ENCODE results near the gene TRPV2.
"Not testable (repeated sequence)": the region's sequence is repeated elsewhere in the genome, so short reads cannot be mapped to it uniquely, and the experiment has no call there.

The TRPV2 gene, protein sequence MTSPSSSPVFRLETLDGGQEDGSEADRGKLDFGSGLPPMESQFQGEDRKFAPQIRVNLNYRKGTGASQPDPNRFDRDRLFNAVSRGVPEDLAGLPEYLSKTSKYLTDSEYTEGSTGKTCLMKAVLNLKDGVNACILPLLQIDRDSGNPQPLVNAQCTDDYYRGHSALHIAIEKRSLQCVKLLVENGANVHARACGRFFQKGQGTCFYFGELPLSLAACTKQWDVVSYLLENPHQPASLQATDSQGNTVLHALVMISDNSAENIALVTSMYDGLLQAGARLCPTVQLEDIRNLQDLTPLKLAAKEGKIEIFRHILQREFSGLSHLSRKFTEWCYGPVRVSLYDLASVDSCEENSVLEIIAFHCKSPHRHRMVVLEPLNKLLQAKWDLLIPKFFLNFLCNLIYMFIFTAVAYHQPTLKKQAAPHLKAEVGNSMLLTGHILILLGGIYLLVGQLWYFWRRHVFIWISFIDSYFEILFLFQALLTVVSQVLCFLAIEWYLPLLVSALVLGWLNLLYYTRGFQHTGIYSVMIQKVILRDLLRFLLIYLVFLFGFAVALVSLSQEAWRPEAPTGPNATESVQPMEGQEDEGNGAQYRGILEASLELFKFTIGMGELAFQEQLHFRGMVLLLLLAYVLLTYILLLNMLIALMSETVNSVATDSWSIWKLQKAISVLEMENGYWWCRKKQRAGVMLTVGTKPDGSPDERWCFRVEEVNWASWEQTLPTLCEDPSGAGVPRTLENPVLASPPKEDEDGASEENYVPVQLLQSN

DNA sequence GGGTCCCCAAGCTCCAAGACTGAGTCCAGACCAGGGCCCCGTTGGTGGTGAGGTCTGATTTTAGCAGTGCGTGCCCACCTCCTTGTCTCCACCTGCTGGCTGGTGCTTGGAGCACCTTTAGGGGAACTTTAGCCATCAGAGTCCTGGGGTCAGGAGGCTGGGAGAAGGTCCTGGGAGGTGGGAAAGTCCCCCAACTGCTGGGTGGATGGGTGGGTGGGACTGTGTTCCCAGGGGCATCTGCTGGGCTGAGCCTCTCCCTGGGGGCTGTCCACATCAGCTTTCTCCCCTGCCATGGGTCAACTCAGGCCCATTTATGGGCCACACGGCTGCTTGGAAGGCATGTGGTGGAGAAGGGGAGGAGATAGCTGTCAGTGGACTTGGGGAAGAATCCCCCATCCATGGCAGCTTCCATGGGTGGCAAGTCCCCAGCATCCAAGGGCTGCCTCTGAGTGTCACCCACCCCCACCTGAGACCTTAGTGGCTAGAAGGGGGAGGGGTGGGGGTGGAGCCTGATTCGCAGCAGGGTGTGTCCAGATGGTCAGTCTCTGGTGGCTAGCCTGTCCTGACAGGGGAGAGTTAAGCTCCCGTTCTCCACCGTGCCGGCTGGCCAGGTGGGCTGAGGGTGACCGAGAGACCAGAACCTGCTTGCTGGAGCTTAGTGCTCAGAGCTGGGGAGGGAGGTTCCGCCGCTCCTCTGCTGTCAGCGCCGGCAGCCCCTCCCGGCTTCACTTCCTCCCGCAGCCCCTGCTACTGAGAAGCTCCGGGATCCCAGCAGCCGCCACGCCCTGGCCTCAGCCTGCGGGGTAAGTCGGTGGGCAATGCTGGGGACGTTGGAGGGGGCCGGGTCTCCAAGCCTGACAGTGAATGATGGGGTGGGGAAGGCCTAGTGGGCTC is at the start of gene TRPV2:
Gene TRPV2 (plus strand): TSS at position 541 of the 894 bp plus-strand sequence. CDS start 2,098 bp downstream, outside the sequence.
- DNase-seq (ENCODE audit: low read depth) = no peak

DNA sequence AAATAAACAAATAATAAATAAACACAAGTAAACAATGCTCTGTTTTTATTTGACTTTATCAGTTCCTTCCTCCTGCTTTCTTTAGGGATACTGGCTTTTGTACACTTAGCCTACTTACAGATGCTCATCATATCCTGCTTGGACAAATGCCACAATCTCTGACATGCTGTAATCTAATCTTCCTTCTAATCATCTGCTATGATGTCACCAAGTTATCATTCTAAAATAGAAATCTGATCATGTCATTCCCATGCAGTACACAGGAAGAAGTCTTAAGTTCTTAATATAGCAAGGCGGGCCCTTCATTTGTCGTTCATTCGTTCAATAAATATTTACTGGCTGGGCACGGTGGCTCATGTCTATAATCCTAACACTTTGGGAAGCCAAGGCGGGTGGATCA is 43.6 kb upstream of the TRPV2 start:
- peak; percentile 87 for DNase-seq (ENCODE audit: low read depth)

DNA sequence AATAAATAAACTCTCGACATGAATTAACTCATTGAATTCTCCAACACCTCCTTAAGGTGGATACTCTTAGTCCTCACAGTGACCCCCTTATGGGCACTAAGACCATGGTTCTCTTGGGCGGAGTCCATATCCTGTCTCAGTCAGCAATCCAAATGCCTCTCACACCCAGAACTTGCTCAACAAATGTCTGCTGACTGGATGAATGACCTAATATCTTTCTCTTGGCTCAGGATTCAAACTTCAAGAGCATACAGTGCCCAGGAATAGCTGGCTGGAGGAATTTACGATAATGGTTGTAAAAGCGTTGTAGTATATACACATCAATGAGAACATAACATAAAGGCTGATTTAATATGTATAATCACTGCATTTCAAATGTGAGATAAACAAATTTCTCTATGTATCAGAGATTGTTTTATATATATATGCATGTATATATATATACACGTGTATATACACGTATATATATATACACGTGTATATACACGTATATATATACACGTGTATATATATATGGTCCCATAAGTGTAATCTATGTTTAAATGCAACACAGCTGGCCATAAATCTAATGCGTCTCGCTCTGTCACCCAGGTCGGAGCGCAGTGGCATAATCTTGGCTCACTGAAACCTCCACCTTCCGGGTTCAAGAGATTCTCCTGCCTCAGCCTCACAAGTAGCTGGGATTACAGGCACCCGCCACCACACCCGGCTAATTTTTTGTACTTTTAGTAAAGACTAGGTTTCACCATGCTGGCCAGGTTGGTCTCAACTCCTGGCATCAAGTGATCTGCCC is 41.0 kb upstream of the TRPV2 start:
- no peak for DNase-seq (ENCODE audit: low read depth)

- no peak for DNase-seq (ENCODE audit: low read depth)
Measured at GRCh38 chr17:16377941-16378341, 37.4 kb upstream of the TRPV2 start.

DNA sequence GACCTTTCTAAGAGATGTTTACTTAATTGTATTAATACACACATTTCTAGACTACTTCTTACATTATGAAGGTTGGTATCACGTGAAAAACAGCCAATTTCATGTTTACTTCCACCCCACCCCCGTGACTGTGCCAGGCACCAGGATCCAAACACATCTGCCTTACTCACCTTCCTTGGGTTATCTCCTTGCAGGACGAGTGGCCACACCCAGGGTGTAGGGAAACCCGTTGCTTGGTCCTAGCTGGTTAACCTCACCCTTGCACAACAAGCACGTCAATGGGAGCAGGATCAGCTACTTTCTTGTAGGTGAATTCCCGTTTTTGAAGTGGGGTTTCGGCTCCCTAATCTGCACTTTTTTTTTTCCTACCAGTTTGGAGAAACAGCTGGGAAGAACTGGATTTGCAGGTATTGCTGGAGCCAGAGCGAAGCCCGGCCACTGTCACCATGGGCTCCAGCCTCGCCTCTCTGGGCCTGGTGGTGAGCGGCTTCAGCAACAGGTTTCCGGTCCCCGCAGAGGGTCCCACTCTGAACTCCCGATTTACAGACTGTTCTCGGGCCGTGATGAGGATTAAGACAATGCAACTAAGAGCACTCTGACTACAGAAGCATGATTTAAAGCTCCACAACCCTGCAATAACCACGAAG is 36.6 kb upstream of the TRPV2 start:
- no peak for DNase-seq (ENCODE audit: low read depth)

- DNase-seq (ENCODE audit: low read depth) = no peak
Measured at GRCh38 chr17:16379654-16380053, 35.7 kb upstream of the TRPV2 start.

DNA sequence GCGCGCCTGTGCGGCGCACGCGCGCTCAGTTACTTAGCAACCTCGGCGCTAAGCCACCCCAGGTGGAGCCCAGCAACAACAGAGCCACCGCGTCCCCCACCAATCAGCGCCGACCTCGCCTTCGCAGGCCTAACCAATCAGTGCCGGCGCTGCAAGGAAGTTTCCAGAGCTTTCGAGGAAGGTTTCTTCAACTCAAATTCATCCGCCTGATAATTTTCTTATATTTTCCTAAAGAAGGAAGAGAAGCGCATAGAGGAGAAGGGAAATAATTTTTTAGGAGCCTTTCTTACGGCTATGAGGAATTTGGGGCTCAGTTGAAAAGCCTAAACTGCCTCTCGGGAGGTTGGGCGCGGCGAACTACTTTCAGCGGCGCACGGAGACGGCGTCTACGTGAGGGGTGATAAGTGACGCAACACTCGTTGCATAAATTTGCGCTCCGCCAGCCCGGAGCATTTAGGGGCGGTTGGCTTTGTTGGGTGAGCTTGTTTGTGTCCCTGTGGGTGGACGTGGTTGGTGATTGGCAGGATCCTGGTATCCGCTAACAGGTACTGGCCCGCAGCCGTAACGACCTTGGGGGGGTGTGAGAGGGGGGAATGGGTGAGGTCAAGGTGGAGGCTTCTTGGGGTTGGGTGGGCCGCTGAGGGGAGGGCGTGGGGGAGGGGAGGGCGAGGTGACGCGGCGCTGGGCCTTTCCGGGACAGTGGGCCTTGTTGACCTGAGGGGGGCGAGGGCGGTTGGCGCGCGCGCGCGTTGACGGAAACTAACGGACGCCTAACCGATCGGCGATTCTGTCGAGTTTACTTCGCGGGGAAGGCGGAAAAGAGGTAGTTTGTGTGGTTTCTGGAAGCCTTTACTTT is 34.5 kb upstream of the TRPV2 start, which contains the start of gene UBB:
Gene UBB (plus strand): TSS at position 452 of the 856 bp plus-strand sequence. CDS start 817 bp downstream, outside the sequence.
- DNase-seq (ENCODE audit: low read depth) = peak; percentile 96

- no peak for DNase-seq (ENCODE audit: low read depth)
Measured at GRCh38 chr17:16381496-16381820, 33.9 kb upstream of the TRPV2 start.

- DNase-seq (ENCODE audit: low read depth) = no peak
Measured at GRCh38 chr17:16383216-16383615, 32.2 kb upstream of the TRPV2 start.

DNA sequence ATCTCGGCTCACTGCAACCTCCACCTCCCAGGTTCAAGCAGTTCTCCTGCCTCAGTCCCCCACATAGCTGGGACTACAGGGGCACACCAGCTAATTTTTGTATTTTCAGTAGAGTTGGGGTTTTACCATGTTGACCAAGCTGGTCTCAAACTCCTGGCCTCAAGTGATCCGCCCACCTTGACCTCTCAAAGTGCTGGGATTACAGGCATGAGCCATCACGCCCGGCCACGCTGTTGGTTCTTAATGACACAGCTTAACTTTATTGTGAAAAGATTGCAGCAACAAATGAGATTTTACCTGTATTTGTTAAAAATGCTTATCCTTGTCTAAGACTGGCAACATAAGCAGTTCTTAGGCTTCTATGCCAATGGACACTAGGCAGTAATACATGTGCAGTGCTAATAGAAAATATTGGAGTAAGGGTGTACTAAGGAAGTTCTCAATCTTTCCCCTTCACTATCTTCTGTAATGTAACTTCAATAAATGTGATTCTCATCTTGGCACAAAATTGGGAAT is 31.5 kb upstream of the TRPV2 start:
- DNase-seq (ENCODE audit: low read depth) = no peak

DNA sequence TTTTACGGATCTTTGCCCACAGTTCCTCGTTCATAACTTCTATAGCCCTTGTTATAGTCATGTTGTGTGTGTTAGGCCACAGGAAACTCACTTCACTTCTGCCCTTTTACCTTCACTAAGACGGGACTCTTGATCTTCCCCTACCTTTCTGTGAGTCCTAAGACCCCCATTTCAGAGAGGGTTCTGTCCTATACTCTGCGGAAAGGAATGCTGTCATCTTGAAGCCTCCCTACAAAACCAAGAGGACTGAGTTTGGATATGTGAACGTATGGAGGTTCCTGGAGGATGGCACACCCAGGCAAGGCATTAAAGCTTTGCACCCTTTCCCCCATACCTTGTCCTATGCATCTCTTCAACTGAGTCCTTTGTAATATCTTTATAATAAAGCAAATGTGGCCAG is 30.8 kb upstream of the TRPV2 start:
- no peak for DNase-seq (ENCODE audit: low read depth)

DNA sequence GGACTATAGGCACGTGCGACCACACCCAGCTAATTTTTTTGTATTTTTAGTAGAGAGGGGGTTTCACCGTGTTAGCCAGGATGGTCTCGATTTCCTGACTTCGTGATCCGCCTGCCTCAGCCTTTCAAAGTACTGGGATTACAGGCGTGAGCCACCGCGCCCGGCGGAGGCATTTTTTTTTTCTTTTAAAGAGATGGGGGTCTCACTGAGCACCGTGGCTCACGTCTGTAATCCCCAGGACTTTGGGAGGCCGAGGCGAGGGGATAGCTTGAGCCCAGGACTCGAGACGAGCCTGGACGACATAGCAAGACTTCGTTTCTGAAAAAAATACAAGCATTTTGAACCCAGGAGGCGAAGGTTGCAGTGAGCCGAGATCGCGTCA is 29.3 kb upstream of the TRPV2 start:
- DNase-seq (ENCODE audit: low read depth) = not testable (repeated sequence)

GRCh38 chr17:16391451-16391850 is 23.9 kb upstream of the TRPV2 start:
- DNase-seq (ENCODE audit: low read depth) = no peak

DNA sequence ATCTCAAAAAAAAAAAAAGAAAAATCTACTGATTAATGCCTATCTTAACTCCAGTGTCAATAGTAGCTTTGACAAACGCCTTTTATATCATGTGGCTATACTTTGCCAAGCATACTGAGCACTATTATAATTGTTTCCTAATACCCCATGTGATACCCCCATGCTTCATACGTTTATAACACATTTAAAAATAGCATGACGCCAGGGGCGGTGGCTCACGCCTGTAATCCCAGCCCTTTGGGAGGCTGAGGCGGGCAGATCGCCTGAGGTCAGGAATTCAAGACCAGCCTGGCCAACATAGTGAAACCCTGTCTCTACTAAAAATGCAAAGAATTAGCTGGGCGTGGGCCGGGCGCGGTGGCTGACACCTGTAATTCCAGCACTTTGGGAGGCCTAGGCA is 22.9 kb upstream of the TRPV2 start:
- not testable (repeated sequence) for DNase-seq (ENCODE audit: low read depth)

DNA sequence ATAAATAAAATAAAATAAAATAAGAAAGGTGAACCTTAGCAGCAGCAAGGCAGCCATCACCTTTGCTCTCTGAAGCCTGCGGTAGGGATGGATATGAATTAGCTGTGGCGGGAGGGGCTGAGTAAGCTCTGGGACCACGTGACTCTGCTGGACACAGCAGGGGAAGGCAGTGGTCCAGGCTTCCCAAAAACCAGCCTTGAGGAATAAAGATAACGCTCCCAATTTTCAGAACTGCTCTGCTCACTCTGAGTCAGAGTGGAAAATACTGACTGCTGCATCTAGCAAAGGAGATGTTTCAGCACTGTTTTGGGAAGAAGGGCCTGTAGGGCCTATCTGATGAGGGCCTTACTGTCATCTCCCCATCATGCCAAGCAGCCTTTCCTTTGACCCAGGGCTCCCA is 19.5 kb upstream of the TRPV2 start:
- not testable (repeated sequence) for DNase-seq (ENCODE audit: low read depth)

DNA sequence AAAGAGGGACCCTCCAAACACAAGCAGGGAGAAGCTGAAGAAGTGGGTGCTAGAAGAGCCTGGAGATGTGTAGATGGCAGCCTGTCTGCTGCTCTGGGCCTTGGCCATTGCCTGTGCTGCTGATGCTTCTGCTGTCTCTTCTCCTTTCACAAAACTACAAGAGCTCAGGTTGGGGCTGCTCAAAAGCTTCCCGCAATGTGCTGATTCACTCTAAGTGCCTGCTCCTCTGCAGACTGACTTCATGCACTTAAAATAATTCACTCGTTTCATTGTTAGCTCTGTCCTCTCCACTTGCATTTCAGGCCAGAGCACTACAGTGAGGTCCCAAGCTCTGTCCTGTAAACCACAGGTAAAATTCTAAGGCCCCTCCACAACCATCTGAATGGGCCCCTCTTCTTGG is 18.7 kb upstream of the TRPV2 start:
- not testable (repeated sequence) for DNase-seq (ENCODE audit: low read depth)

DNA sequence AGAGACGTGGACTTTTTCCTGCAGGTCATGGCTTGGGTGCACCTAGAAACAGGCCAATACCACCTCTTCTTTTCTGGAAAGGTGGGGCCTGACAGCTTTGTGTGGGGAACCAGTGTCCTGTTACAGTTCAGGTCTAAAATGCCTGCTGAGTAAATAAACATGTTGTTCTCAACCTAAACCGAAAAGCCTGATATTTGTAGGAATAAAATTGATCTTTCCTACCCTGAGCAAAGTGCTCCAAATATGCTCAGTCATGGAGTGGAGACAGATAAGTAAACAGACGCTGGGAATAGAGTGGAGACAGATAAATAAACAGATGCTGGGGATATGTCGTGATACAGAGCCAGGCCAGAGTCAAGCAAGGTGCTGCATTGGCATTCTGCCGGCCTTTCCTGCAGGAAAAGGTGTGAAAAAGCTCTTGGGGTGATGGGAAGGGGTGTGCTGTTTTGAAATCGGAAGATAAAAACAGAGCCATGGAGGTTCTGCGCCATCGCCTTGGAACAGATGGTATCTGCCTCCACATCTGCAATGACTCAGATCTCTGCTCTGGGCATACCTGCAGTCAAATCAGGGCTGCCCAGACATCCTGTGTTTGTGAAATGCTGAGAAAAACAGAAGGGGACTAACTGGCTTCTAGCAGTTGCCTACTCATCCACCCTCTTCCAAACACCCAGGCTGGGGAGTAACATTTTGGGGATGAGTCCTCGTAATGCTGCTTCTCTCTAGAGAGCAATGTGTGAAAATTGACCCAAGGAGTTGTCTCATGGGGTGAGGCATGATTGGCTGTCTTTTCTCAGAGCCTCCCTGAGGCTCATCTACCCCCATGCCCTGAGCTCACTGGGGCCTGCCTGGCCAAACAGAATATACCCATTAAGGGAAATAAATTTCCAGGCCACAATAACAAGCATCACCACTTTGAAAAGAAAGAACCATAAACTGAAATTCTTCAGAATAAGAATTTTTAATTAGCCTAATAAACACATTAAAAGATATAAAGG is 16.8 kb upstream of the TRPV2 start:
- DNase-seq (ENCODE audit: low read depth) = no peak

- not testable (repeated sequence) for DNase-seq (ENCODE audit: low read depth)
Measured at GRCh38 chr17:16403847-16404246, 11.5 kb upstream of the TRPV2 start.

Data from non-pigmented ciliary epithelial cell (primary cell).